ENCODE results near the gene NRXN3.

The NRXN3 gene

GRCh38 chr14:78297858-78298257 lies 127.7 kb downstream of the NRXN3 start:
- TF ChIP-seq, protein P1, sequence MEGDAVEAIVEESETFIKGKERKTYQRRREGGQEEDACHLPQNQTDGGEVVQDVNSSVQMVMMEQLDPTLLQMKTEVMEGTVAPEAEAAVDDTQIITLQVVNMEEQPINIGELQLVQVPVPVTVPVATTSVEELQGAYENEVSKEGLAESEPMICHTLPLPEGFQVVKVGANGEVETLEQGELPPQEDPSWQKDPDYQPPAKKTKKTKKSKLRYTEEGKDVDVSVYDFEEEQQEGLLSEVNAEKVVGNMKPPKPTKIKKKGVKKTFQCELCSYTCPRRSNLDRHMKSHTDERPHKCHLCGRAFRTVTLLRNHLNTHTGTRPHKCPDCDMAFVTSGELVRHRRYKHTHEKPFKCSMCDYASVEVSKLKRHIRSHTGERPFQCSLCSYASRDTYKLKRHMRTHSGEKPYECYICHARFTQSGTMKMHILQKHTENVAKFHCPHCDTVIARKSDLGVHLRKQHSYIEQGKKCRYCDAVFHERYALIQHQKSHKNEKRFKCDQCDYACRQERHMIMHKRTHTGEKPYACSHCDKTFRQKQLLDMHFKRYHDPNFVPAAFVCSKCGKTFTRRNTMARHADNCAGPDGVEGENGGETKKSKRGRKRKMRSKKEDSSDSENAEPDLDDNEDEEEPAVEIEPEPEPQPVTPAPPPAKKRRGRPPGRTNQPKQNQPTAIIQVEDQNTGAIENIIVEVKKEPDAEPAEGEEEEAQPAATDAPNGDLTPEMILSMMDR (IDR thresholded peaks at IDR 0.05; ENCODE audit: low read depth, low read length) = no peak
- no peak for DNase-seq (ENCODE audit: extremely low read depth, low read depth)

- TF ChIP-seq, protein P1 (IDR thresholded peaks at IDR 0.05; ENCODE audit: low read depth, low read length) = no peak
These were observed 128.1 kb downstream of the NRXN3 start for GRCh38 chr14:78298298-78298697.

DNA sequence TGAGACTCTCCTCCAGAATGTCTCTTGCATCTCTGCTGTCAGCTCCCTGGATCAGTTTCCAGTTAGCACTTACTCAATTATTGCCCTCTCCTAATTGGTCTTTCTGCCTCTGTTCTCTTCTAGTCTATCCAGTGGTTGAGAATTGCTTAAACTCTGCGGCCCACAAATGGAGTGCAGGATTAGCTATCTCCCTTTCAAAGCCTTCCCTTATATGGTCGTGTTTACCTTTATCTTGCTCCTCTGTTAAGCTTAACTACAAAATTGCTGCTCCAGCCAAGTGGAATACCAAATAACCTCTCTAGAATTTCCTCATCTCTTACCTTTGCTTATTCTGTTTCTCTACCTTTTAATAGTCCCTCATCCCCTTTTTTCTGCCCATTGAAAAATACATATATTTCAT lies 132.7 kb downstream of the NRXN3 start:
- TF ChIP-seq, protein P1 (IDR thresholded peaks at IDR 0.05; ENCODE audit: low read depth, low read length) = no peak
- DNase-seq (ENCODE audit: extremely low read depth, low read depth) = no peak

More at GRCh38 chr14:78298298-78298697, 128.1 kb downstream of the NRXN3 start:
- no peak for DNase-seq (ENCODE audit: extremely low read depth, low read depth)

GRCh38 chr14:78307671-78308070 lies 137.5 kb downstream of the NRXN3 start:
- TF ChIP-seq, protein P1 (IDR thresholded peaks at IDR 0.05; ENCODE audit: low read depth, low read length) = no peak
- DNase-seq (ENCODE audit: extremely low read depth, low read depth) = no peak

DNA sequence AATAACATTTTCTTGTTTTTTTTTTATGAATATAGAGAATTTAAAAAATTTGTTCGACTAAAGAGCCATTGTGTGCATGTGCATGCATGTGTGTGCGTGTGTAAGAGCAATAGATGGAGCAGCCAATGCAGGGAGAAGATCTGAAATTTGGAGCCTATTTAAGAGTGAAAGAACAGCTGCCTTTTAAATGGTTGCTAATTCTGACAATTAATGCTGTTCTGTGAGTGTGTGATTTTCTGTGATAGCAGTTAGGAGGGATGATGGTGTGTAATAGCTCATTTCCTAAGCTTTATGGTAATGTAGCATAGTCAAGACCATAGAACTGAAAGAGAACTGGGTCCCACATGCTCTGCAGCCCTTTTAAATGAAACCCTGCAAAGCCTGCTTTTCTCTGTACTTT lies 137.9 kb downstream of the NRXN3 start:
- no peak for DNase-seq (ENCODE audit: extremely low read depth, low read depth)
- TF ChIP-seq, protein P1 (IDR thresholded peaks at IDR 0.05; ENCODE audit: low read depth, low read length) = no peak

DNA sequence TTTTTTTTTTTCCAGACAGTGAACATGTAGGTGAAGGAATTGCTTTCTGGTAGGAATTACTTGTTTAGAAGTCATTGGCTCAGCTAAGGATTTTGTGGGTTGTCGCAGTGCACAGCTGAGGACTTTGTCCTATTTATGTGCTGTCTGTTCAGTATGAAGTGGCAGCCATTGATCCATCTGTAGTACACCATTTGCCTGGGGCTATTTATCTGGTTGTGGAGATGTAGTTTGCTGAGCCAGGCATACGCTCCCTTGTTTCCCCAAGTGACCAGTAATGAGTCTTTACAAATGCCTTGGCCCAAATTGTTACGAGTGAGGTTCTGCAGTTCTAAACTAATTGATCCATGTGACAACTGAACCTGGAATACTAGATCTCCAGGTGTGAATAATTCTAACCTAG lies 140.1 kb downstream of the NRXN3 start:
- no peak for DNase-seq (ENCODE audit: extremely low read depth, low read depth)
- TF ChIP-seq, protein P1 (IDR thresholded peaks at IDR 0.05; ENCODE audit: low read depth, low read length) = no peak

- TF ChIP-seq, protein P1 (IDR thresholded peaks at IDR 0.05; ENCODE audit: low read depth, low read length) = no peak
- no peak for DNase-seq (ENCODE audit: extremely low read depth, low read depth)
These were observed 143.3 kb downstream of the NRXN3 start for GRCh38 chr14:78313499-78313898.
